HCEC 1CT (cell line): ENCODE results near the gene THAP9.
"Not testable (repeated sequence)": the region's sequence is repeated elsewhere in the genome, so short reads cannot be mapped to it uniquely, and the experiment has no call there.

ENCODE experiments used
- DNase-seq: peaks from one replicate; pipeline ENCODE4 v3.0.0-alpha.2; 2017

Gene THAP9

GRCh38 chr4:82900411-82901182 is at the start of gene THAP9:
THAP9 (plus strand) TSS chr4:82900735; CDS start chr4:82900803, 68 bp downstream.
- peak; percentile 95 for DNase-seq

GRCh38 chr4:82851318-82851717 is 49.2 kb upstream of the THAP9 start:
- no peak for DNase-seq

GRCh38 chr4:82851885-82852750 is 48.4 kb upstream of the THAP9 start:
- DNase-seq: peak; percentile 17

- no peak for DNase-seq
Observed at GRCh38 chr4:82852751-82853285, 47.7 kb upstream of the THAP9 start.

- DNase-seq: not testable (repeated sequence)
Observed at GRCh38 chr4:82860487-82860886, 40.0 kb upstream of the THAP9 start.

- no peak for DNase-seq
Observed at GRCh38 chr4:82861529-82861928, 39.0 kb upstream of the THAP9 start.

- DNase-seq: no peak
Observed at GRCh38 chr4:82864336-82864979, 36.1 kb upstream of the THAP9 start.

GRCh38 chr4:82865592-82865991 is 34.9 kb upstream of the THAP9 start:
- peak; percentile 85 for DNase-seq

GRCh38 chr4:82866033-82866432 is 34.5 kb upstream of the THAP9 start:
- DNase-seq: not testable (repeated sequence)

- no peak for DNase-seq
Observed at GRCh38 chr4:82866706-82867385, 33.7 kb upstream of the THAP9 start.

- DNase-seq: no peak
Observed at GRCh38 chr4:82868572-82868971, 32.0 kb upstream of the THAP9 start.

- no peak for DNase-seq
Observed at GRCh38 chr4:82885410-82885809, 15.1 kb upstream of the THAP9 start.

- no peak for DNase-seq
Observed at GRCh38 chr4:82886147-82886942, 14.2 kb upstream of the THAP9 start.

- no peak for DNase-seq
Observed at GRCh38 chr4:82889287-82889686, 11.2 kb upstream of the THAP9 start.

- no peak for DNase-seq
Observed at GRCh38 chr4:82890528-82890900, 10.0 kb upstream of the THAP9 start.

GRCh38 chr4:82890901-82891706 is 9.4 kb upstream of the THAP9 start, which contains the start of gene SEC31A:
SEC31A (minus strand) TSS chr4:82891153; CDS start chr4:82881936, 9,217 bp downstream.
- DNase-seq: peak; percentile 89

- DNase-seq: no peak
Observed at GRCh38 chr4:82891707-82892466, 8.6 kb upstream of the THAP9 start.

GRCh38 chr4:82892467-82892802 is 8.1 kb upstream of the THAP9 start:
- no peak for DNase-seq

GRCh38 chr4:82893942-82894341 is 6.6 kb upstream of the THAP9 start:
- DNase-seq: no peak

- DNase-seq: no peak
Observed at GRCh38 chr4:82896755-82897154, 3.8 kb upstream of the THAP9 start.
